Keratinocyte (primary cell): Measurements from ENCODE around the gene ALDH6A1.

ENCODE experiments used
- EZH2 ChIP-seq: IDR thresholded peaks from one replicate; pipeline ENCODE4 v1.6.1; 2012; ENCODE audit warnings: inconsistent platforms, mild to moderate bottlenecking, low read length, moderate library complexity
- TF ChIP-seq, protein P1 (sequence below), 3 experiments: IDR thresholded peaks in 1 of 3; conservative IDR thresholded peaks in 1 of 3; optimal IDR thresholded peaks in 1 of 3; 2 replicates in 2 of 3; 3 replicates in 1 of 3; pipeline versions ENCODE3 to v1.5.1; 2011; ENCODE audit warnings: low read length in 3 of 3, mild to moderate bottlenecking in 3 of 3, moderate library complexity in 2 of 3, control low read depth in 1 of 3, inconsistent platforms in 1 of 3; ENCODE audit not compliant: insufficient read depth in 2 of 3; ENCODE audit errors: extremely low read depth in 1 of 3

DNA sequence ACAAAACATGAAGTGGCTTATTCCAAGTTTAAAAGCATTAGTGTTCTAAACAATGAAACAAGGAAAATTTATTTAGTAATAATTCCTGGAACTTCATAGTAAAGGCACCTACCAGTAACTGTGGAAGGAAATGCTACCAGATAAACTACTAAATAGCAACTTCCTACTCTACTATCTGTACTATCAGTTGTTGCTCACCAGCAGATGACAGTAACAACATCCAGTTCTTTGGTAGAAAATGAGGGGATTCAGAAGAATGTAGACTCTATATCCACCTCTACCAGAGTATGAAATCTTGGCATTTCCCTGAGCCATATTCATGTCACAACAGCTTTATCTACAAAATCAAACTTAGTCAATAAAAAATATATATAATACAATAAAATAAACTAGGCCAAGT, 68.3 kb downstream of the ALDH6A1 start:
- TF ChIP-seq, protein P1, sequence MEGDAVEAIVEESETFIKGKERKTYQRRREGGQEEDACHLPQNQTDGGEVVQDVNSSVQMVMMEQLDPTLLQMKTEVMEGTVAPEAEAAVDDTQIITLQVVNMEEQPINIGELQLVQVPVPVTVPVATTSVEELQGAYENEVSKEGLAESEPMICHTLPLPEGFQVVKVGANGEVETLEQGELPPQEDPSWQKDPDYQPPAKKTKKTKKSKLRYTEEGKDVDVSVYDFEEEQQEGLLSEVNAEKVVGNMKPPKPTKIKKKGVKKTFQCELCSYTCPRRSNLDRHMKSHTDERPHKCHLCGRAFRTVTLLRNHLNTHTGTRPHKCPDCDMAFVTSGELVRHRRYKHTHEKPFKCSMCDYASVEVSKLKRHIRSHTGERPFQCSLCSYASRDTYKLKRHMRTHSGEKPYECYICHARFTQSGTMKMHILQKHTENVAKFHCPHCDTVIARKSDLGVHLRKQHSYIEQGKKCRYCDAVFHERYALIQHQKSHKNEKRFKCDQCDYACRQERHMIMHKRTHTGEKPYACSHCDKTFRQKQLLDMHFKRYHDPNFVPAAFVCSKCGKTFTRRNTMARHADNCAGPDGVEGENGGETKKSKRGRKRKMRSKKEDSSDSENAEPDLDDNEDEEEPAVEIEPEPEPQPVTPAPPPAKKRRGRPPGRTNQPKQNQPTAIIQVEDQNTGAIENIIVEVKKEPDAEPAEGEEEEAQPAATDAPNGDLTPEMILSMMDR (optimal IDR thresholded peaks at IDR 0.05 in 1 of 3, IDR thresholded peaks at IDR 0.05 in 1 of 3, conservative IDR thresholded peaks at IDR 0.05 in 1 of 3; ENCODE audit: extremely low read depth in 1 of 3, insufficient read depth in 2 of 3, low read length in 3 of 3) = no peak
- TF ChIP-seq EZH2 = no peak
